H1 (cell line): Measurements from ENCODE around the gene TARDBP. TPM values are rescaled to one million over a fixed set of nuclear protein-coding genes. Genes with fewer than 3 reads are reported as not detected.
"Not testable (repeated sequence)": the region's sequence is repeated elsewhere in the genome, so short reads cannot be mapped to it uniquely, and the experiment has no call there.

Source experiments
- CTCF ChIA-PET: fragments of 300-600 bp; sonication (Branson Sonifier 250); formaldehyde crosslinking; loops from one replicate; lab custom pipeline; 2021; ENCODE audit not compliant: partially characterized antibody; lab: Charles Lee
- POLR2A ChIA-PET: fragments of 300-600 bp; sonication (Branson Sonifier 250); formaldehyde crosslinking; loops from one replicate; lab custom pipeline; 2021; ENCODE audit warnings: inconsistent platforms; ENCODE audit not compliant: partially characterized antibody; lab: Charles Lee
- DNase-seq, 2 experiments: peaks; one replicate each; pipeline versions ENCODE4 v3.0.0 to v3.0.0-alpha.2; 2010 to 2022; ENCODE audit warnings: low spot score in 2 of 2, low read depth in 1 of 2, mixed read lengths in 1 of 2
- FAIRE-seq: peaks from 2 replicates; lab custom pipeline; 2011; peaks lifted over from hg19 to GRCh38; lab: Jason Lieb, UNC
- H2AFZ ChIP-seq: 2 replicates; pipeline ENCODE4 v1.8.1; 2012; ENCODE audit warnings: low read length, inconsistent platforms
- H2AK5ac ChIP-seq: 2 replicates; pipeline ENCODE4 v1.6.1; 2013; ENCODE audit warnings: low read depth, low read length
- H2BK120ac ChIP-seq: replicated peaks from 2 replicates; pipeline ENCODE3; 2013; ENCODE audit warnings: low read depth, low read length, inconsistent platforms
- H2BK12ac ChIP-seq: 2 replicates; pipeline ENCODE4 v1.6.1; 2013; ENCODE audit warnings: low read depth, low read length
- H2BK15ac ChIP-seq: 2 replicates; pipeline ENCODE4 v1.6.1; 2013; ENCODE audit warnings: low read length
- H2BK20ac ChIP-seq: 2 replicates; pipeline ENCODE4 v1.6.1; 2013; ENCODE audit warnings: low read length
- H2BK5ac ChIP-seq: 2 replicates; pipeline ENCODE4 v1.6.1; 2013; ENCODE audit warnings: low read depth, low read length
- H3K14ac ChIP-seq: 2 replicates; pipeline ENCODE4 v1.6.1; 2013; ENCODE audit warnings: inconsistent platforms; ENCODE audit not compliant: insufficient read length
- H3K18ac ChIP-seq: 2 replicates; pipeline ENCODE4 v1.6.1; 2013; ENCODE audit warnings: low read length; ENCODE audit errors: extremely low read depth
- H3K23ac ChIP-seq: 2 replicates; pipeline ENCODE4 v1.6.1; 2013; ENCODE audit warnings: inconsistent platforms; ENCODE audit not compliant: insufficient read length
- H3K23me2 ChIP-seq: 2 replicates; pipeline ENCODE4 v1.6.1; 2013; ENCODE audit warnings: low read depth, low read length
- H3K27ac ChIP-seq: 2 replicates; pipeline ENCODE4 v1.6.1; 2011; ENCODE audit warnings: low read depth, low read length, inconsistent platforms
- H3K27me3 ChIP-seq, 4 experiments: replicated peaks in 1 of 4; 1 replicate in 1 of 4; 2 replicates in 3 of 4; pipeline versions ENCODE4 v1.6.1 to v1.8.1; 2011 to 2013; ENCODE audit warnings: low read length in 3 of 4, mild to moderate bottlenecking in 3 of 4, inconsistent platforms in 2 of 4, mixed read lengths in 2 of 4, moderate library complexity in 1 of 4; ENCODE audit not compliant: control insufficient read depth in 3 of 4, insufficient read depth in 3 of 4; ENCODE audit errors: extremely low read depth in 1 of 4
- H3K36me3 ChIP-seq, 4 experiments: 2 replicates each; pipeline versions ENCODE4 v1.6.1 to v1.8.1; 2011 to 2013; ENCODE audit warnings: mild to moderate bottlenecking in 4 of 4, low read length in 3 of 4, moderate library complexity in 2 of 4, control low read depth in 1 of 4, inconsistent platforms in 1 of 4; ENCODE audit not compliant: insufficient read depth in 4 of 4, control insufficient read depth in 2 of 4
- H3K4ac ChIP-seq: replicated peaks from 2 replicates; pipeline ENCODE3; 2013; ENCODE audit warnings: low read length, low read depth, mixed read lengths, inconsistent platforms; ENCODE audit not compliant: insufficient read length
- H3K4me1 ChIP-seq, 4 experiments: replicated peaks in 1 of 4; 1 replicate in 1 of 4; 2 replicates in 3 of 4; pipeline versions ENCODE4 v1.6.1 to v1.8.1; 2011 to 2013; ENCODE audit warnings: low read length in 3 of 4, inconsistent platforms in 2 of 4, mixed read lengths in 1 of 4; ENCODE audit not compliant: insufficient read depth in 4 of 4, control insufficient read depth in 3 of 4
- H3K4me2 ChIP-seq, 2 experiments: 2 replicates each; pipeline versions ENCODE4 v1.6.1 to v1.8.1; 2011 to 2013; ENCODE audit warnings: low read depth in 2 of 2, low read length in 2 of 2, control low read depth in 1 of 2, inconsistent platforms in 1 of 2, mild to moderate bottlenecking in 1 of 2; ENCODE audit not compliant: insufficient read depth in 1 of 2
- H3K4me3 ChIP-seq, 4 experiments: fragments of 200-600, 300-600 bp in 1 of 4; sonication (generic), shearing (Covaris generic), sonication (Bioruptor Twin) in 1 of 4; 2 replicates each; pipeline versions ENCODE4 v1.5.1 to v1.8.1; 2011 to 2016; ENCODE audit warnings: low read length in 4 of 4, low read depth in 3 of 4, control low read depth in 2 of 4, inconsistent platforms in 2 of 4, mild to moderate bottlenecking in 2 of 4, mixed read lengths in 1 of 4, moderate library complexity in 1 of 4; ENCODE audit not compliant: insufficient read depth in 2 of 4; ENCODE audit errors: extremely low read depth in 1 of 4
- H3K56ac ChIP-seq: replicated peaks from 2 replicates; pipeline ENCODE3; 2013; ENCODE audit warnings: low read depth, mild to moderate bottlenecking, mixed read lengths, low read length, inconsistent platforms; ENCODE audit not compliant: insufficient read length
- H3K79me1 ChIP-seq: 2 replicates; pipeline ENCODE4 v1.6.1; 2013; ENCODE audit warnings: low read depth, low read length, control low read depth
- H3K79me2 ChIP-seq, 2 experiments: 2 replicates each; pipeline versions ENCODE4 v1.6.1 to v1.8.1; 2012 to 2013; ENCODE audit warnings: low read length in 2 of 2, mild to moderate bottlenecking in 2 of 2, inconsistent platforms in 1 of 2; ENCODE audit not compliant: insufficient read depth in 2 of 2, control insufficient read depth in 1 of 2
- H3K9ac ChIP-seq, 4 experiments: replicated peaks in 1 of 4; 1 replicate in 1 of 4; 2 replicates in 3 of 4; pipeline versions ENCODE4 v1.6.1 to v1.8.1; 2011 to 2013; ENCODE audit warnings: low read depth in 3 of 4, low read length in 3 of 4, control low read depth in 2 of 4, mild to moderate bottlenecking in 2 of 4, moderate library complexity in 2 of 4, inconsistent platforms in 1 of 4; ENCODE audit errors: extremely low read depth in 1 of 4
- H3K9me3 ChIP-seq, 2 experiments: 2 replicates each; pipeline versions ENCODE4 v1.6.1 to v1.8.1; 2012 to 2013; ENCODE audit warnings: mild to moderate bottlenecking in 2 of 2, moderate library complexity in 2 of 2, control low read depth in 1 of 2, inconsistent platforms in 1 of 2, low read depth in 1 of 2, low read length in 1 of 2, mixed read lengths in 1 of 2; ENCODE audit not compliant: insufficient read depth in 2 of 2
- H4K20me1 ChIP-seq, 2 experiments: replicated peaks in 1 of 2; 2 replicates each; pipeline versions ENCODE3 to v1.8.1; 2011 to 2013; ENCODE audit warnings: inconsistent platforms in 2 of 2, low read length in 2 of 2, mild to moderate bottlenecking in 1 of 2; ENCODE audit not compliant: insufficient read depth in 2 of 2, control insufficient read depth in 1 of 2
- H4K5ac ChIP-seq: 2 replicates; pipeline ENCODE4 v1.6.1; 2013; ENCODE audit warnings: low read length, low read depth, mixed read lengths, inconsistent platforms; ENCODE audit not compliant: insufficient read length
- H4K8ac ChIP-seq: 2 replicates; pipeline ENCODE4 v1.8.0; 2013; ENCODE audit warnings: mild to moderate bottlenecking, moderate library complexity, low read length, inconsistent platforms; ENCODE audit not compliant: insufficient read depth; ENCODE audit errors: extremely low read depth
- H4K91ac ChIP-seq: replicated peaks from 2 replicates; pipeline ENCODE3; 2013; ENCODE audit warnings: low read length, mixed read lengths, inconsistent platforms; ENCODE audit not compliant: insufficient read length
- WGBS, 2 experiments: shearing (Covaris generic) in 1 of 2; methylation state at CpG; one replicate each; pipeline versions ENCODE4 v1.1.6 to v1.1.7; 2013 to 2015; ENCODE audit warnings: low lambda C conversion rate in 2 of 2, mixed read lengths in 2 of 2, inconsistent platforms in 1 of 2, low coverage in 1 of 2, missing lambda C conversion rate in 1 of 2; ENCODE audit not compliant: insufficient replicate concordance in 2 of 2, insufficient coverage in 1 of 2, insufficient read length in 1 of 2; ENCODE audit errors: extremely low coverage in 1 of 2, missing lambda C conversion rate in 1 of 2; 5-methylcytosine and 5-hydroxymethylcytosine counted together
- polyA plus RNA-seq, 7 experiments: library from polyadenylated mRNA; depleted of rRNA in 3 of 7; stranded (reverse) in 5 of 7; unstranded in 2 of 7; fragments of >200 nt in 5 of 7; fragments of 200-250 nt in 2 of 7; gene quantifications; 1 replicate in 5 of 7; 2 replicates in 1 of 7; 4 replicates in 1 of 7; pipeline versions ENCODE4 v1.2.1 to v1.2.3, GENCODE V29; 2011 to 2013; ENCODE audit warnings: missing spikeins in 2 of 7, mixed read lengths in 2 of 7
- total RNA-seq: library from RNA; stranded (reverse); fragmentation: NEBNext Ultra II Directional; extraction: Animal tissue kit (Norgen Biotek cat#: 25700); gene quantifications from 2 replicates; pipeline ENCODE4 v1.2.1, GENCODE V29; 2021

The TARDBP gene
- total and polyA plus RNA-seq, 2 of the 8 experiments (the other 6 are each of a cell fraction or from before 2014, with no cell fraction given): 144 to 240 TPM

GRCh38 chr1:11051121-11051520 lies 38.7 kb downstream of the TARDBP start:
- H3K4me3 ChIP-seq, FAIRE-seq, H3K79me1 ChIP-seq, H3K14ac ChIP-seq, H3K23ac ChIP-seq, H3K79me2 ChIP-seq, H4K8ac ChIP-seq, H2BK15ac ChIP-seq, H3K4ac ChIP-seq, H2BK12ac ChIP-seq, H4K5ac ChIP-seq, H3K9me3 ChIP-seq, H4K20me1 ChIP-seq, H2BK5ac ChIP-seq, H3K27me3 ChIP-seq, H3K9ac ChIP-seq, H4K91ac ChIP-seq, H2BK120ac ChIP-seq, H2BK20ac ChIP-seq, H3K23me2 ChIP-seq, H2AFZ ChIP-seq, H3K18ac ChIP-seq, H3K4me2 ChIP-seq, DNase-seq, H2AK5ac ChIP-seq, H3K27ac ChIP-seq, H3K56ac ChIP-seq: not testable (repeated sequence)
- 94% methylated on average over 10 of the region's 10 CpGs; no CpG with 5 or more reads in 1 of the 2 experiments for WGBS, 2 experiments
- H3K4me1 ChIP-seq: peaks cover 0 to 12% (median 4%) of the 10 kb centered on the region in 4 experiments; a peak in 5 of 7 replicates
- H3K36me3 ChIP-seq: peaks cover 2 to 13% (median 8%) of the 10 kb centered on the region in 4 experiments; a peak in 6 of 8 replicates
- CTCF ChIA-PET: interaction anchor here (0.6 to 14.5 kb wide), 4 partner anchors 10 to 1309 kb away, joined by 3 to 168 read pairs (median 4); no protein-coding TSS in a partner anchor
- POLR2A ChIA-PET: interaction anchor here (1.6 to 5.8 kb wide), 6 partner anchors 8 to 24 kb away, joined by 7 to 44 read pairs (median 12); partner anchors contain the start of gene SRM
